ENCODE data around the gene HEPACAM2. TPM values are rescaled to one million over a fixed set of nuclear protein-coding genes. Genes with fewer than 3 reads are reported as not detected.

Gene HEPACAM2
- total RNA-seq, 1 experiment from 2014 or later: not detected

DNA sequence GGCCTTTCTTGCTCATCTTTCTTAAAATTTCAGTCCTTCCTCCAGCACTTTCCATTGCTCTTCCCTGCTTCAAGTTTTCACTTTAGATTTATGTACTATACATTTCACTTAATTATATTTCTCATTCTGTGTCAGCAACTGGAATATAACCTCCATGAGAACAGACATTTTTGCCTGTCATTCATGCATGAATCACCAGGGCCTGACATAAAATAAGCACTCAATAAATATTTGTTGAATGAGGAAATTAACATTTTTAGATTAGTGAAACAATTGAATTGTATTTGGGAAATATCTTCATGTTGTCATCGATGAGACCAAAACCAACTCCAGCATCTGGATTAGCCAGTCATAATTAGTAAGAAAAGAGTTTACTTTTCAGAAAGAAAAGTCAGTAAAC lies 84.1 kb downstream of the HEPACAM2 start:
- no peak overlapping the region for H3K56ac ChIP-seq (ENCODE audit: insufficient read length, low read depth, low read length)
- Mint-ChIP-seq H3K36me3 (ENCODE audit: insufficient read depth in 1 of 3, low read depth in 3 of 3) (no peaks in the 10 kb centered on the region), H3K27ac (no peak overlapping the region), H3K4me3 (no peak overlapping the region), H3K9me3 (no peaks in the 10 kb centered on the region), H3K27me3 (ENCODE audit: low read depth) (no peaks in the 10 kb centered on the region), H3K4me1 (peaks cover 0 to 5% of the 10 kb centered on the region in 2 experiments; a peak in 1 of 4 replicates)
- no peak overlapping the region for H2BK12ac ChIP-seq (ENCODE audit: insufficient read length, low read depth, low read length)
- no peak overlapping the region for H2AK5ac ChIP-seq (ENCODE audit: insufficient read length, low read length)
- no peak overlapping the region for H3T11ph ChIP-seq (ENCODE audit: low read length)
- WGBS (ENCODE audit: extremely low coverage, insufficient read length, low lambda C conversion rate): no CpG with 5 or more reads among the region's 1 CpG
- H3K14ac ChIP-seq (ENCODE audit: insufficient read depth, low read length): no peak overlapping the region
- H2AFZ ChIP-seq (ENCODE audit: low read length): no peak overlapping the region
- no peak overlapping the region for H4K91ac ChIP-seq (ENCODE audit: insufficient read length, low read depth, low read length)
- no peak overlapping the region for H2BK120ac ChIP-seq (ENCODE audit: low read depth, low read length, poor library complexity, severe bottlenecking)
- no peak overlapping the region for H3K23ac ChIP-seq (ENCODE audit: insufficient read length, low read depth, low read length)
- no peak for DNase-seq
- no peaks in the 10 kb centered on the region for H3K4me1 ChIP-seq (ENCODE audit: insufficient read depth, low read length)
- H2BK15ac ChIP-seq (ENCODE audit: low read depth, low read length): no peak overlapping the region
- no peaks in the 10 kb centered on the region for H3K9me3 ChIP-seq (ENCODE audit: control insufficient read depth, low read depth, low read length)
- no peak overlapping the region for H3K18ac ChIP-seq (ENCODE audit: insufficient read length, low read depth, low read length)
- H4K8ac ChIP-seq (replicated peaks; ENCODE audit: insufficient read length, low read depth, low read length): no peak overlapping the region
- no peaks in the 10 kb centered on the region for H3K79me1 ChIP-seq (ENCODE audit: insufficient read depth, low read depth, low read length, poor library complexity, severe bottlenecking)
- no peak overlapping the region for H2BK20ac ChIP-seq (ENCODE audit: low read depth, low read length, poor library complexity, severe bottlenecking)
- H3K79me2 ChIP-seq (ENCODE audit: insufficient read depth, low read length): no peaks in the 10 kb centered on the region
- no peak overlapping the region for H3K9ac ChIP-seq (ENCODE audit: extremely low read depth, insufficient read length, low read length)
- peaks cover 3% of the 10 kb centered on the region for H4K20me1 ChIP-seq (ENCODE audit: control insufficient read depth, insufficient read depth, insufficient read length)
- no peak overlapping the region for H4K5ac ChIP-seq (ENCODE audit: insufficient read length, low read depth, low read length)
- no peak overlapping the region for H2BK5ac ChIP-seq (ENCODE audit: insufficient read length, low read length)
- no peak overlapping the region for H3K4me2 ChIP-seq (ENCODE audit: insufficient read depth, insufficient read length, low read length)
- no peak overlapping the region for H3K27ac ChIP-seq (ENCODE audit: insufficient read length, low read depth, low read length)
- no peaks in the 10 kb centered on the region for H3K23me2 ChIP-seq (ENCODE audit: insufficient read length, low read depth, low read length, poor library complexity, severe bottlenecking)
- no peak overlapping the region for H3K4ac ChIP-seq (ENCODE audit: low read depth, low read length)
- TF ChIP-seq, protein P1, sequence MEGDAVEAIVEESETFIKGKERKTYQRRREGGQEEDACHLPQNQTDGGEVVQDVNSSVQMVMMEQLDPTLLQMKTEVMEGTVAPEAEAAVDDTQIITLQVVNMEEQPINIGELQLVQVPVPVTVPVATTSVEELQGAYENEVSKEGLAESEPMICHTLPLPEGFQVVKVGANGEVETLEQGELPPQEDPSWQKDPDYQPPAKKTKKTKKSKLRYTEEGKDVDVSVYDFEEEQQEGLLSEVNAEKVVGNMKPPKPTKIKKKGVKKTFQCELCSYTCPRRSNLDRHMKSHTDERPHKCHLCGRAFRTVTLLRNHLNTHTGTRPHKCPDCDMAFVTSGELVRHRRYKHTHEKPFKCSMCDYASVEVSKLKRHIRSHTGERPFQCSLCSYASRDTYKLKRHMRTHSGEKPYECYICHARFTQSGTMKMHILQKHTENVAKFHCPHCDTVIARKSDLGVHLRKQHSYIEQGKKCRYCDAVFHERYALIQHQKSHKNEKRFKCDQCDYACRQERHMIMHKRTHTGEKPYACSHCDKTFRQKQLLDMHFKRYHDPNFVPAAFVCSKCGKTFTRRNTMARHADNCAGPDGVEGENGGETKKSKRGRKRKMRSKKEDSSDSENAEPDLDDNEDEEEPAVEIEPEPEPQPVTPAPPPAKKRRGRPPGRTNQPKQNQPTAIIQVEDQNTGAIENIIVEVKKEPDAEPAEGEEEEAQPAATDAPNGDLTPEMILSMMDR (conservative IDR thresholded peaks at IDR 0.05): no peak
- no peaks in the 10 kb centered on the region for H3K27me3 ChIP-seq (ENCODE audit: insufficient read depth, low read length)
